Activated naive CD8-positive, alpha-beta T cell treated with anti-CD3 and anti-CD28 coated beads for 36 hours (primary cell): ENCODE data around the gene THYN1. TPM values are rescaled to one million over a fixed set of nuclear protein-coding genes. Genes with fewer than 3 reads are reported as not detected.

Source experiments
- DNase-seq: peaks from one replicate; pipeline ENCODE4 v3.0.0; 2021
- H3K27ac Mint-ChIP-seq: one replicate; pipeline ENCODE4 v1.8.0; 2022; ENCODE audit warnings: mild to moderate bottlenecking, moderate library complexity, mixed read lengths
- H3K27me3 Mint-ChIP-seq: one replicate; pipeline ENCODE4 v1.8.0; 2022; ENCODE audit warnings: mild to moderate bottlenecking, mixed read lengths
- H3K36me3 Mint-ChIP-seq: one replicate; pipeline ENCODE4 v1.8.0; 2021; ENCODE audit warnings: mild to moderate bottlenecking, mixed read lengths
- H3K4me1 Mint-ChIP-seq: one replicate; pipeline ENCODE4 v1.8.0; 2021; ENCODE audit warnings: mixed read lengths
- H3K4me3 Mint-ChIP-seq: one replicate; pipeline ENCODE4 v1.8.0; 2022; ENCODE audit warnings: mild to moderate bottlenecking, moderate library complexity, mixed read lengths
- H3K9me3 Mint-ChIP-seq: one replicate; pipeline ENCODE4 v1.8.0; 2022; ENCODE audit warnings: mixed read lengths
- total RNA-seq, 2 experiments: library from RNA; stranded (reverse); gene quantifications; one replicate each; pipeline ENCODE4 v1.2.3, GENCODE V29; 2021

Gene THYN1
- total RNA-seq, 2 experiments from 2014 or later: 79.5 to 79.8 TPM

- peaks cover 11% of the 10 kb centered on the region for H3K36me3 Mint-ChIP-seq
- H3K4me1 Mint-ChIP-seq: peaks cover 11% of the 10 kb centered on the region
- no peak for DNase-seq
- no peaks in the 10 kb centered on the region for H3K27me3 Mint-ChIP-seq
- no peak overlapping the region for H3K4me3 Mint-ChIP-seq
- no peaks in the 10 kb centered on the region for H3K9me3 Mint-ChIP-seq
- H3K27ac Mint-ChIP-seq: no peak overlapping the region
These were observed 7.7 kb downstream of the THYN1 start for GRCh38 chr11:134245434-134245833.

- H3K4me3 Mint-ChIP-seq: no peak overlapping the region
- no peaks in the 10 kb centered on the region for H3K27me3 Mint-ChIP-seq
- H3K27ac Mint-ChIP-seq: peak overlapping the region; percentile 38
- DNase-seq: no peak
- H3K36me3 Mint-ChIP-seq: peaks cover 11% of the 10 kb centered on the region
- no peaks in the 10 kb centered on the region for H3K9me3 Mint-ChIP-seq
- peaks cover 11% of the 10 kb centered on the region for H3K4me1 Mint-ChIP-seq
These were observed 8.6 kb downstream of the THYN1 start for GRCh38 chr11:134244593-134244992.

DNA sequence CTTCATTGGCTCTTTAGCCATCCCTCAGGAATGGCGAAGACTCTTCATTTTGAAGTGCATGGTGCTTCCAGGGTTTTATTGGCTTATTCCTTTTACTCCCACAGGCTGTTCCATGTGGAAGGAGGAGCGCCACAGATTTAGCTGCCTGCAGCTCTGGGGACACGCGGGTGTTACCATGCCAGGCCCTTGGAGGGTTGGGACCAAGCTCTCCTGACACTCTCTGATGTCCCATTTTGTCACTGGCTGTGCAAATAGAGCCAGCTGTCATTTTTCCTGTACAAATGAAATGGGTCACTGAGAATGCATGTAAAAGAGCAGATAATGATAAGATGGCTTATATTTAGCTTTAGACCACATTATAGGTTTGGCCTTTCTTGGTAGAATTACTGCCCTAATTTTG, 9.2 kb downstream of the THYN1 start:
- no peak overlapping the region for H3K4me3 Mint-ChIP-seq
- H3K27me3 Mint-ChIP-seq: no peaks in the 10 kb centered on the region
- no peak overlapping the region for H3K27ac Mint-ChIP-seq
- H3K9me3 Mint-ChIP-seq: no peaks in the 10 kb centered on the region
- DNase-seq: no peak
- peaks cover 11% of the 10 kb centered on the region for H3K36me3 Mint-ChIP-seq
- peaks cover 6% of the 10 kb centered on the region for H3K4me1 Mint-ChIP-seq

- H3K27ac Mint-ChIP-seq: no peak overlapping the region
- peaks cover 3% of the 10 kb centered on the region for H3K36me3 Mint-ChIP-seq
- no peaks in the 10 kb centered on the region for H3K4me1 Mint-ChIP-seq
- H3K9me3 Mint-ChIP-seq: no peaks in the 10 kb centered on the region
- H3K27me3 Mint-ChIP-seq: no peaks in the 10 kb centered on the region
- DNase-seq: no peak
- H3K4me3 Mint-ChIP-seq: no peak overlapping the region
These were observed 10.8 kb downstream of the THYN1 start for GRCh38 chr11:134242376-134242775.

DNA sequence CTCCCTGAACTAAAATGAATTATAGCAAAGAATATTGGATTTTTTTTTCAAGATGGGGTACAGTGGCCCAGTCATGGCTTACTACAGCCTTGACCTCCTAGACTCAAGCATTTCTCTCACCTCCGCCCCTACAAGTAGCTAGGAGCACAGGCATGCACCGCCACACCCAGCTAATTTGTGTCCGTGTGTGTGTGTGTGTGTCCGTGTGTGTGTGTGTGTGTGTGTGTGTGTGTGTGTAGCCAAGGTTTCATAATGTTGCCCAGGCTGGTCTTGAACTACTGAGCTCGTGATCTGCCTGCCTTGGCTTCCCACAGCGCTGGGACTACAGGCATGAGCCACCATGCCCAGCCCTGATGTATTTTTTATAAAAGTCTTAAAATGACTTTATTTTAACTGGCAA, 12.6 kb downstream of the THYN1 start:
- Mint-ChIP-seq H3K27me3 (no peaks in the 10 kb centered on the region), H3K4me1 (no peaks in the 10 kb centered on the region), H3K9me3 (no peaks in the 10 kb centered on the region), H3K4me3 (no peak overlapping the region), H3K27ac (no peak overlapping the region), H3K36me3 (peaks cover 8% of the 10 kb centered on the region)
- no peak for DNase-seq

DNA sequence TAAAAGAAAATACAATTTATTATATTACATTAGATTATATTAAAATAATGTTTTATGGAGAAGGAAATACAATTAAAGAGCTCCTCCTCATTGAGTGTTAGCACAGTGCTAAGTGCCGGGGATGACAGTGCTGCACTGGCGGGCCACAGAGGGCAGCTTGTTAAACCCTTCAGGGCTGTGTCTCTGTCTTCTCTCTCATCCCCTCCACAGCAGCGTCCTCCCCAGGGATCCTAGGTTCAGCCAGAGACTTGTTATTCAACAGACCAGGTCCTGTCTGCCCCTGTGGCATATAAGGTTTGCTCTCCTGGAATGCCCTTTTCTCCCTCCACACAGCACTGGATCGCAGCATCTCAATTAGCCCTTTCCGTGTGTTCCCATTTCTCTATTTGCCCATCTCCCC, 14.2 kb downstream of the THYN1 start:
- Mint-ChIP-seq H3K4me1 (no peaks in the 10 kb centered on the region), H3K36me3 (peaks cover 5% of the 10 kb centered on the region), H3K27me3 (no peaks in the 10 kb centered on the region), H3K4me3 (no peak overlapping the region), H3K27ac (peak overlapping the region; percentile 11), H3K9me3 (no peaks in the 10 kb centered on the region)
- no peak for DNase-seq

GRCh38 chr11:134237557-134237922, 15.6 kb downstream of the THYN1 start:
- Mint-ChIP-seq H3K27me3 (no peaks in the 10 kb centered on the region), H3K36me3 (peaks cover 5% of the 10 kb centered on the region), H3K4me1 (peaks cover 1% of the 10 kb centered on the region), H3K27ac (no peak overlapping the region), H3K9me3 (no peaks in the 10 kb centered on the region), H3K4me3 (no peak overlapping the region)
- DNase-seq: no peak

DNA sequence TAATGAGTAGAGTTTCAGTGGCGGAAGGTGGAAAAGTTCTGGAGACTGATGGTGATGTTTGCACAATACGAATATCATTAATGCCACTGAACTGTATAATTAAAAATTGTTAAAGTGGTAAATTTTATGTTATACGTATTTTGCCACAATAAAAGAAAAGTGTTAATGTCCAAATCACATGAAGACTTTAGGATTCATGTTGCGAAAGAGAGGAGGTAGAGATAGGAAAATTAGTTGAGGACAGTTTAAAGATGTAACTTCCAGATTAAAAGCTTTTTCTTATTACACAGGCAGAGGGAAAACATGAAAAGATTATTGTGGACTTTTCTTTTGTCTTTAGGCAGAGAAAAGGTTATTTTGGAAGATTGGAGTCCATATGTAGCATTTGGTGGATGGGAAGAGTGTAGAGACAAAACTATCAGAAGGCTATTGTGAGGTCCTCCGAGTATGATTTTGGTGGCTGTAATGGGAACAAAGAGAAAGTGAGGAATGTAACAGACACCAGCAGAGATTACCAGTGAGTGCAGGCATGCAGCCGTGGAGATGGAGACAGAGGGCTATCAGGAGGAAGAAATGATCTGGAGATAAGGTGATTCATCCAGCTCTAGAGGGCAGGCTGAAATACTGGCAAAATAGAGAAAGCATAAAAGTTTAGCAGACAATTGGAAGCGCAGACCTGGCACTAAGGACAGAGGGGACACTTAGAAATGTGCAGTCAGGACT, 16.2 kb downstream of the THYN1 start:
- Mint-ChIP-seq H3K27ac (peak overlapping the region; percentile 25), H3K4me1 (peaks cover 6% of the 10 kb centered on the region)
- no peak for DNase-seq

GRCh38 chr11:134235399-134235798, 17.8 kb downstream of the THYN1 start:
- H3K27me3 Mint-ChIP-seq: no peaks in the 10 kb centered on the region

More for the DNA sequence above, 16.2 kb downstream of the THYN1 start:
- Mint-ChIP-seq H3K36me3 (peaks cover 5% of the 10 kb centered on the region), H3K27me3 (no peaks in the 10 kb centered on the region), H3K4me3 (no peak overlapping the region), H3K9me3 (no peaks in the 10 kb centered on the region)

DNA sequence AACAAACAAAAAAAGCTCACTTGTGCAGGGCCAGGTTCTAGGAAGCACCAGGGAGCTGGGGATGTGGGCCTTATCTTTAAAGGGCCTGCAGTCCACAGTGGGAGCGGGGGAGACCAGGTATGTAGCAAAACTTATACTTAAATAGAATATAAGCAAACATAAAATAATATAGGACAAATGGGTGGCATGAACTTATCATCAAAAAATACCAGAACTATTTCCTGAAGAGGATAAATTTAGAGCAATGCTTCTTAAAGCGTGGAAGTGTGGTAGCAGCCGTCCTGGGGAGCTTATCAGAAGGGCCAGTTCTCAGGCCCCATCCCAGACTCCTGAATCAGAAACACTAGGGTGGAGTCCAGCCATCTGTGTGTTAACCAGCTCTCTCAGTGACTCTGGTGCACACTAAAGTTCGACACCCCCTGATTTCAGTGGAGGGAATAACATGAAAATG, 19.4 kb downstream of the THYN1 start:
- Mint-ChIP-seq H3K36me3 (peaks cover 7% of the 10 kb centered on the region), H3K4me3 (no peak overlapping the region), H3K4me1 (peaks cover 30% of the 10 kb centered on the region), H3K9me3 (no peaks in the 10 kb centered on the region), H3K27me3 (no peaks in the 10 kb centered on the region), H3K27ac (no peak overlapping the region)
- DNase-seq: no peak

More at GRCh38 chr11:134235399-134235798, 17.8 kb downstream of the THYN1 start:
- Mint-ChIP-seq H3K27ac (no peak overlapping the region), H3K9me3 (no peaks in the 10 kb centered on the region), H3K36me3 (peaks cover 5% of the 10 kb centered on the region), H3K4me1 (peaks cover 15% of the 10 kb centered on the region), H3K4me3 (no peak overlapping the region)
- DNase-seq: no peak

DNA sequence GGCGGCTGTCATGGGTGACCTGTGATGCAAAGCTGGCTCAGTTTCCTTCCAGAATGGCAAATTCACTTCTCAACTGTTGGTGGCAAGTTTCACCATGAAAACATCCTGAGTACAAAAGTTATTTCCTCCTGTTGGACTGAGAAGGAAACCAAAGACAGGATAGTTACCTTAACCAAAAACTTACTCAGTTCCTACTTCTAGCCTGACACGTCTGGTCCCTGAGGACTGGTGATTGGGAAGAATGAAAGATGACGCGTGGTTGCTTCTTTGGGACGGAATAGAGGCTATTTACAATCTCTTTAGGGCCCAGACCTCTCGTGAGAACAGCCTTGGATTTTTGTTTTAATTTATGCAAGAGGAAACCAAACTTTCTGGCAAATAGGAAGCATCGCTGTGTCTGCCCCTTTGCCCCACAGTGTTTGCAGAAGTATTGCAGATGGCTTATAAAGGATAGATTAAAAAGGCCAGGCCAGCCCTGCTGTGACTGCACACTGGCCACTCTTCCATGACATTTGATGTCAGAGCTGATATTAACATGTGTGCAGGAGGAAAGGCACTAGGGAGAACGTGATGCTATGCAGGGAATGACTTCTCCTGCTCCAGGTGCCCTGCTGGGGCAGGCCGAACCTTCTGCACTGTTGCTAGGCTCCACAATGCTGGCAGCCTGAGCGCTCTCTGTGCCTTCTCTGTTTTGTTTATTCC, 21.0 kb downstream of the THYN1 start:
- no peak overlapping the region for H3K27ac Mint-ChIP-seq
- H3K36me3 Mint-ChIP-seq: peaks cover 9% of the 10 kb centered on the region
- H3K4me3 Mint-ChIP-seq: no peak overlapping the region
- DNase-seq: no peak
- H3K9me3 Mint-ChIP-seq: no peaks in the 10 kb centered on the region
- H3K27me3 Mint-ChIP-seq: no peaks in the 10 kb centered on the region
- H3K4me1 Mint-ChIP-seq: peaks cover 46% of the 10 kb centered on the region

DNA sequence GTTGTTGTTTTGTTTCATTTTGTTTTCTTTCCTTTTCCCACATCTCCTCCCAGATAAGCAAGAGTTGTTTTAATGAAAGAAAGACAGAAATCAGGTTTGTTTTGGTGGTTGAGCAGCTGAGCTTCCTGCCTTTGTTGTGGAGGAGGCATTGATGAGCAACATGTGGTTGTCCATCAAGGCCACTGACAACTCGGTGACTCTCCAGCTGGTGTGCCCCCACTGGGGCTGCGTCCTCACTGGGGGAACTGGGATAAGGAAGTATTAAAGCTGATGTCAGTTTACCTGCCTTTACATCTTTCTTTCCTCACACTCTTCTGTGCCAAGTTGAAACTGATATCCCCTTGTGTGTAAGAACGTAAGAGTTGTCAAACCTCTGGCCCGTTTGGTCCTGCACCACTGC, 22.8 kb downstream of the THYN1 start:
- H3K36me3 Mint-ChIP-seq: peaks cover 6% of the 10 kb centered on the region
- H3K27me3 Mint-ChIP-seq: no peaks in the 10 kb centered on the region
- peaks cover 62% of the 10 kb centered on the region for H3K4me1 Mint-ChIP-seq
- H3K9me3 Mint-ChIP-seq: no peaks in the 10 kb centered on the region
- H3K27ac Mint-ChIP-seq: no peak overlapping the region
- no peak for DNase-seq
- H3K4me3 Mint-ChIP-seq: no peak overlapping the region

- peaks cover 6% of the 10 kb centered on the region for H3K36me3 Mint-ChIP-seq
- no peaks in the 10 kb centered on the region for H3K27me3 Mint-ChIP-seq
- no peak for DNase-seq
- no peaks in the 10 kb centered on the region for H3K9me3 Mint-ChIP-seq
- no peak overlapping the region for H3K4me3 Mint-ChIP-seq
- H3K4me1 Mint-ChIP-seq: peaks cover 62% of the 10 kb centered on the region
- no peak overlapping the region for H3K27ac Mint-ChIP-seq
These were observed 23.9 kb downstream of the THYN1 start for GRCh38 chr11:134229126-134229790.

DNA sequence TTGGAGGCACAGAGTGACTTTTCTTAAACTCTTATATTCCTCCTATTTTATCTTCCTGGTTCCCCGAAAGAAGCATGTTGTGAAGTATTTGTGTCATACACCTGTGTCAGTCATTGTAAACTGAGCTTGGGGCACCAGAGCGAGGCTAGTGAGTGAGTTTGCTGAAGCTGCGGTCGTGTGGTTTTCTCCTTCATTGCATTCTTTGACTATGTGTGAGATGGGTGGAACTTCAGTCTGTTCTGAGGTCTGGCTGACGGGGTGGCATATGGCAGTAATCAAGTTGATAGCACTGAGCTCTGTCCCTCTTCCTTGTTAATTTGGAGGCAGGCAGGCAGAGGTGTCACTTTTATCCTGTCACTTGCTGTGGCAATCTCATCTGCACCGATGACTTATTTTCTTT, 24.5 kb downstream of the THYN1 start:
- peak; percentile 31 for DNase-seq
- Mint-ChIP-seq H3K27me3 (no peaks in the 10 kb centered on the region), H3K4me1 (peaks cover 65% of the 10 kb centered on the region), H3K4me3 (no peak overlapping the region), H3K9me3 (no peaks in the 10 kb centered on the region), H3K27ac (no peak overlapping the region), H3K36me3 (peaks cover 6% of the 10 kb centered on the region)

DNA sequence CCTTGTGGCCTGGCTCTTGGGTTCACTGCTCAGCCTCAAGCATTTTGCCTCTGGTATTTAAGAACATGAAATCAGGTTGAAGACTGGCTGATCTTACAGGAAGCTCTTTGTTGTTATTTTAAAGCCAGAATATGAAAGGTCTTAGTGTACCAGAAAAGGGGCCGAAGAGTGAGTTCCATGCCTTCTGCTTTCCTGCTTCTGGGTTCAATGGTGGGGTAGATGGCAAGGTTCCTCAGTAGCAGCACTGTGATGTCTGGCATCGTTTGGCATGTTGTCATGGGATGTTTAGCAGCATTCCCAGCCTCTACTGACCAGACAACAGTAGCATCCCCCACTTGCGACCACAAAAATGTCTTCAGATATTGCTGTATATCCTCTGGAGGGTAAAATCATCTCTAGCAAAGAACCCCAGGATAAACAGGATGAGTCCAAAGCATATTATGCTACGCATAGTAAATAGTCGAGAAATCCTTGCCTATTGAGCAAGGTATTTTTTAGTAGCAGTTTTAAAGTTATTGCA, 26.3 kb downstream of the THYN1 start:
- Mint-ChIP-seq H3K4me1 (peaks cover 73% of the 10 kb centered on the region), H3K4me3 (peak overlapping the region; percentile 87), H3K27me3 (no peaks in the 10 kb centered on the region), H3K9me3 (no peaks in the 10 kb centered on the region), H3K27ac (no peak overlapping the region), H3K36me3 (peaks cover 21% of the 10 kb centered on the region)
- DNase-seq: no peak
